Stimulated activated CD4-positive, alpha-beta T cell treated with anti-CD3 and anti-CD28 coated beads, Interleukin-2, amount 100 ng/mL, for 48 hours (primary cell): ENCODE data around the gene ASPA.
A peak's percentile ranks its signal among the peaks of the same experiment; 100 is the strongest.

Source experiments
- DNase-seq, 2 donors: peaks; one replicate each; pipeline ENCODE4 v3.0.0-alpha.2; 2020

Gene ASPA

GRCh38 chr17:3535253-3535995 is 59.6 kb downstream of the ASPA start:
- peak; percentile 51 to 53 for DNase-seq

GRCh38 chr17:3536716-3537115 is 60.9 kb downstream of the ASPA start:
- DNase-seq = no peak

- DNase-seq = no peak
Observed at GRCh38 chr17:3539881-3540540, 64.2 kb downstream of the ASPA start.

DNA sequence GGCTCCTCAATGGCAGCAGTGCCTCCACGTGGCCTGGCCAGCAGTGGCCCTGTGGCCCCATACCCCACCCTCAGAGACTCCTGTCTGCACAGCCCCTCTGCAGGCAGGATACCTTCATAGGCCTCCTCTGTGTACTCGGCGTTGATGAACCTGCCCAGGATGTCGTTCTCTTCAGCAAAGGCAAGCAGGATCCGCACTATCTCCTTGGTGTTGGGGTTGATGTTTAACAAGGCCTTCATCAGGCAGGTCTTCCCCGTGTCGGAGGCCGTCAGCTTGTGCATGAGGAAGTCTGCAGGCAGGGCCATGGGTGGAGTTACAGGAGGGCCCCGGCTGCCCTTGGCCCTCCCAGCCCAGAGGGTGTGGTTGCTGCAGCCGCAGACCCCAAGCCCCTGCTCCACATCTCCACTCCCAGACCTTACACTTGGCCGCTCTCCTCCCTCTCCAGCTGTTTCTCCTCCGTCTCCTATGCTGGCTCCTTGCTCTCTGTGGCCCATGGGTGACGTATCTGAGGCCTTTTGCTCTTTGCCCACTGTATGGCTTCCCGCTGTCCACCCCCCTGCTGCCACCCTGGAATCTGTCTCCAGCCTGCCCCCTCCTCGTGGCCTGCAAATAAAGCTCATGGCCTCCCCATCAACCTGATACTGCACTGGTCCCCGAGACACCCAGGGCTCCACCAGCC is 66.8 kb downstream of the ASPA start:
- DNase-seq = no peak

- DNase-seq = no peak
Observed at GRCh38 chr17:3543453-3543852, 67.7 kb downstream of the ASPA start.

DNA sequence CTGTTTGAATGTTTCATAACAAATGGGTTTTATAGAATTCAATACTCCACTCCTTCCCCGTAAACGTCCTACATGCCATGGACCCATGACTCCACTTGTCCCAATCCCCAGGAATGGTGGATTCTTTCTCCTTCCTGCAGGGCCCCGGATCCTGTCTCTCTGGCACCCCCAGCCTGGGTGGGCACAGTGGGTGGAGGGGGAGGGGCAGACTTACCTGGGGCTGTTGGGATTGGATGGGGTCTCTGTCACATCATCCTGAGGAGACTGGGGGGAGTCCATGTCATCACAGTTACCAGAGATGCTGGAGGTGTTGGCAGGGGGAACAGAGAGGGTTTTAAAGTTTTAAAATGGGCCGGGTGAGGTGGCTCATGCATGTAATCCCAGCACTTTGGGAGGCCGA is 68.6 kb downstream of the ASPA start:
- no peak for DNase-seq

- no peak for DNase-seq
Observed at GRCh38 chr17:3545151-3545550, 69.4 kb downstream of the ASPA start.

DNA sequence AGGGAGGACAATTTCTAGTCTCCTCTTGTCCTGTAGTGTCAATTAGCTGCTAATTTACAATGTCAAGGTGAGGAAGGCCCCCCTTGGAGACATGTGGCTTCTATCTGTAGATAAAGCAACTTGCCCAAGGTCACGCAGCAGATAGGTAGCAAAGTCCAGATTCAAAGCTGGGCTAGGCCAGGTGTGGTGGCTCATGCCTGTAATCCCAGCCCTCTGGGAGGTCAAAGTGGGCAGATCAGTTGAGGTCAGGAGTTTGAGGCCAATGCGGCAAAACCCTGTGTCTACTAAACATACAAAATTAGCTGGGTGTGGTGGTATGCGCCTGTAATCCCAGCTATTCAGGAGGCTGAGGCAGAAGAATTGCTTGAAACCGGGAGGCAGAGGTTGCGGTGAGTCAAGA is 70.7 kb downstream of the ASPA start:
- DNase-seq = no peak

DNA sequence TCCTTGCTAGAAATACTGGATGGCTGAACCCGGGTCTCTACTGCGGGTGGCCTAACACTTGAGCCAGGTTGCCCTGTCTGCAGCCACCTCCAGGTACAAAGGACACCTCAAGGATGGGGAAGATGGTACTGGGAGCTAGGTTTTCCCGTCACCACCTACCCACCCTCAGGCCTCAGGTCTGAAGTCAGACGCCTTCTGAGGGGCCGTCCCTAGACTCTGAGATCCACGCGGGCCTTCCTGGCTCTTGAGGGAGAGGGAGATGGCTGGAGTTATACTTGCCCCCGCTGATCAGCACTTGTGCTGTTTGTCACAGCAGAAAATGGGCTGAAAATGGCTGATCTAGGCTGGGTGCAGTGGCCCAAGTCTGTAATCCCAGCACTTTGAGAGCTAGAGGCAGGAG is 71.2 kb downstream of the ASPA start:
- no peak for DNase-seq

- DNase-seq = no peak
Observed at GRCh38 chr17:3547628-3548027, 71.8 kb downstream of the ASPA start.

- DNase-seq = no peak
Observed at GRCh38 chr17:3549610-3550162, 73.9 kb downstream of the ASPA start.

GRCh38 chr17:3551189-3551588 is 75.4 kb downstream of the ASPA start:
- DNase-seq = no peak

DNA sequence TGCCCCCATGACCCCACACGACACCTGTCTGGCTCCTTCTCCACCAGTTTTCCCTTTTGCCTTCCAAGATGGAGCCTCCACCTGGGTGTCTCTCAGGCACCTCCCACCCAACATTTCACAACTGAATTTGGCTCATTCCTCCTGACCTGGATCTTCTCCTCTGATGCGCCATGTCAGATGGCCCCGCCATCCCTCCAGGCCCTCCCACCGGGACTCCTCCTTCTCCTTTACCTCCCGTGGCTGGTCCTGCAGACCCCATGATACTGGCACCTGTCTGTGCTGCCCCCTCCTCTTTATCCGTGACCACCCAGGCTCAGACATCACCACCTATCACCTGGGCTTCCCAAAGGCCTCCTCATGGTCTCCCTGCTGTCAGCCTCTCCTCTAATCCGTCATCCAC is 77.1 kb downstream of the ASPA start:
- DNase-seq = no peak
